IPS-11a (cell line): ENCODE data around the gene OR51L1.
"Not testable (repeated sequence)": the region's sequence is repeated elsewhere in the genome, so short reads cannot be mapped to it uniquely, and the experiment has no call there.

Experiments
- H3K4me3 ChIP-seq: one replicate; pipeline ENCODE4 v1.5.1; 2013; ENCODE audit warnings: low read depth, low read length, control low read depth

The OR51L1 gene

GRCh38 chr11:4994551-4994950 is at the start of gene OR51L1:
TSS of gene OR51L1 (plus strand) at chr11:4994851. CDS start at chr11:4998983, 4,132 bp downstream.
- H3K4me3 ChIP-seq, result no peak within 1 kb of the TSS

DNA sequence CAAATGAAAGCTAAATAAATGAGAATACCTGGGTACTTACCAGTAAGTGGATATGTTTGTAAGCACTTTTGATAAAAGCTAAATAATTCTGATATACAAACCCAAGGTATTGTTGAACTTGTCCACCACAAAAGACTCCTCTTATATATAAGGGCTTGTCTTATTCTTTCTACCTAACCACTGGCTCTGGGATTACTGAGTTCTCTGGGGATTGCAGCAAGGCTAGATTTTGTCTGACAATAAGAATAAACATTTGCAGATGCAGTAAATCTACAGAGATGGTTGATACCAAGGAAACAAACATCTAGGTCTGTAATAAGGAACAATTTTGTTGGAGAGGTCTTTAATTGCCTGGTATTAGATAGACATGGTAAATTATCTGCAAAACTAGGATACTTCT is 47.1 kb upstream of the OR51L1 start, which contains the start of gene OR51A4:
OR51A4 (minus strand) TSS at position 101 of the 400 bp plus-strand sequence. CDS start 505 bp downstream, outside the sequence.
- H3K4me3 ChIP-seq, result no peak within 1 kb of the TSS

- H3K4me3 ChIP-seq, result not testable (repeated sequence)
These were observed 39.0 kb upstream of the OR51L1 start, which contains the start of gene OR51A2 for GRCh38 chr11:4955613-4956012. TSS of gene OR51A2 (minus strand) at chr11:4955713. CDS start at chr11:4955713, 0 bp downstream.

DNA sequence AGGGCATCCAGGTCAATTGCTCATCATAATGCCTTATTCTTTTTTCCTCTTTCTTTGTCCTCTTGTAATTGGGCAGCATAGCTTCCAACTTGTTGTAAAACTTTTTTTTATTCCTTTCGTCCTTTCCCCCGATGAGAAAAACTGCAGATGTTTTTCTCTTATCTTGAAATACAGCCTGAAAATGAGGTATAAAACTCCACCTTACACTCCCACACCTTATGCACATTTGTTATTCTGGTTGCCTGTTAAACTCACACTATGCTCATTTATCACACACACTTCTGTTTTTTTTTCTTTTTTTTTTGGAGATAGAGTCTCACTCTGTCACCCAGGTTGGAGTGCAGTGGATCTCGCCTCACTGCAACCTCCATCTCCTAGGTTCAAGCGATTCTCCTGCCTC is 37.3 kb upstream of the OR51L1 start:
- no peak overlapping the region for H3K4me3 ChIP-seq

DNA sequence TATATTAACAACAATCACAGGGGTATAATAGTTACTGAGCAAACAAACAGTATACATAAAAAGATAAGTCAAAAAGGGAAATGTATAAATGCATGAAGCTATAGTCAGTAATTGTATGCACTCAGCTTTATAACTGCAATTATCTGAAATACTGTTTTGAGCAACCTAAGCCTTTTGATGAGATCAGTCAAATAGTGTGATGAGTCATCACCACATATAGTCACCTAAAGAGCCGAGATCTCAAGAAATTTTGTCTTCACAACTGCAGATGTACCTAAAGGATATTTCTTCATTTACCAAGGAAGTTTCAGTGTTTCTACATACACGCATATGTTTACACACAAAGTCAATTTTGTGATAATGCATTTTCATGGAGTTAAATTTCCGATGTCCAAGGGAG is 33.8 kb upstream of the OR51L1 start:
- no peak overlapping the region for H3K4me3 ChIP-seq

DNA sequence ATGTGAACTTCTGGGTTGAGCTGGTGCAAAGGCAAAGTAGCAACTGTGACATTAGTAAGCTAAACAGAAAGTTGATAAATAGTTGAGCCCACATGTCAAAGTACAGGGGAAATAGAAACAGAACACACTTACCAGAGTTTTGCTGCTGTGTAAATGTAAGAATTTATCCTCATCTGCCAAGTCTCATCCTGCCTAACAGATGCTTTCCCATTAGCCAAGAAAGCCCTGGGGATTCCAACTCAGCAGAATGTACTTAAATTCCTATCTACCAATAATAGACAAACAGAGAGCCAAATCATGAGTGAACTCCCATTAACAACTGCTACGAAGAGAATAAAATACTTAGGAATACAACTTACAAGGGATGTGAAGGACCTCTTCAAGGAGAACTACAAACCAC is 31.8 kb upstream of the OR51L1 start:
- H3K4me3 ChIP-seq, result no peak overlapping the region

GRCh38 chr11:4975436-4975835 is 19.2 kb upstream of the OR51L1 start:
- H3K4me3 ChIP-seq, result no peak overlapping the region

DNA sequence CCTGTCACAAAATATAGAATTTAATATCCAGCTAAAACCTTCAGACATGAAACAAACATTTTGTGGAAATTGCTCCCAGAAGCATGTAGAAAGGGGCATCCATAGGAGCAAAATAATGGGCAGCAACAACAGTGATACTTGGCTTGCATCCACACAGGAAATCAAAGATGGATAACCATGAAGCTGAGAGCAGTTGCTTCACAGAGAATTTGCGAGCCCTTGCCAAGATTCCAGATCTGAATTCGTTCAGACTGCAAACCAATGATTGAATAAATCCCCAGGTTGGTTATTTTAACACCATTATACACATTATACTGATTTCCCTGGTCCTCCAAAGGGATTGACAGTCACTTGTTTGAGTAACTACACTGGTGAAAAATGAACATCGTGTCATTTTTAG is 15.6 kb upstream of the OR51L1 start:
- no peak overlapping the region for H3K4me3 ChIP-seq

DNA sequence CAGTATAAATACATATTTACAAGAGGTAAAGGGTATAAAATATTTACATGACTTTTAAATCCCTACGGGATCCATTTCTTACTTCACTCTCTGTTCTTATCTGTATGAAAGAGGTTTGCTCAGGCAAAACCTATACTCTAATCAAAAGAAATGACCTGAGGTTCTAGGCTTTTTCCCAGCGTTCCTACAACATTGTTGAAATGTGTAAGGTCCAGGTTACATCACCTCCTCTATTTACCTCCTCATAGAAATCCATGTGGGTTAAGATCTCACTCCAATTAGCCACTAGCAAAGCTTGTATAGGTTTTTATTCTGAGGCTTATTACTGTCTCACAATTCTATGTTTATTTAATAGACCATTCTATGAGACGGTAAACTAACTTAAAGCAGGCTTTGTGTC is 12.0 kb upstream of the OR51L1 start:
- no peak overlapping the region for H3K4me3 ChIP-seq

DNA sequence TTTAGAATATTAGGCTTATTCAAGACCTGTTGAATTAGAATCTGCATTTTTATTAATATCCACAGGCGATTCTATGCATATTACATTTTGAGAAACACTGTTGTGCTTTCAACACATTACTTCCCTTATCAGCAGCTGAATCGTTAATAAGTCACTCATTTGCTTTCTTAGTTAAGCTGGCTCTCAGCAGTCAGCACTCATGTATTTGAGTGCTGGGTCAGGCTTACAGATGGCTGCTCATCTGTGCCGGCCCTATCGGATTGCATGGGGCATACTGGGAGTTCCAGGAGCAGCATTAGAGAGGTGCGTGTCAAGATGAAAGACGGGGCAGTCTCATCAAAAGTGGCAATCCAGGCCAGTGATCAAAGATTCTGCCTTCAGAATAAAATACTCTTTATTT is 10.8 kb upstream of the OR51L1 start:
- no peak overlapping the region for H3K4me3 ChIP-seq

DNA sequence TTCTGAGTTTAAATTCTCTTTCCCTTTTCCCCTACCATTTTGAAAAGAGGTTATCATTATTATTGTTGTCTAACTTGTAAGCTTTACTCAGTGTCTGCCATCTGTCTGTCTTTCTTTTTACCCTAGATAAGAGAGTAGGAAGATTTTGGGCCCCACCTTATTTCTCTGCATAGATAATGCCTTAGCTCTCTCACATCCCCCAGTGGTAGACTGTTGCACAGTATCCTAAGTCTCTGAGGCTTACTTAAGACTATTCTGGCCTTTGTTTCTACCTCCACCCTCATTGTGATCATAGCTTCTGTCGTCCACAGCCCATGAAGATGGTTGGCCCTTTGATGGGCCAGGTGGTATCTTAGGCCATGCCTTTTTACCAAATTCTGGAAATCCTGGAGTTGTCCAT is 3.6 kb upstream of the OR51L1 start:
- H3K4me3 ChIP-seq, result no peak overlapping the region

DNA sequence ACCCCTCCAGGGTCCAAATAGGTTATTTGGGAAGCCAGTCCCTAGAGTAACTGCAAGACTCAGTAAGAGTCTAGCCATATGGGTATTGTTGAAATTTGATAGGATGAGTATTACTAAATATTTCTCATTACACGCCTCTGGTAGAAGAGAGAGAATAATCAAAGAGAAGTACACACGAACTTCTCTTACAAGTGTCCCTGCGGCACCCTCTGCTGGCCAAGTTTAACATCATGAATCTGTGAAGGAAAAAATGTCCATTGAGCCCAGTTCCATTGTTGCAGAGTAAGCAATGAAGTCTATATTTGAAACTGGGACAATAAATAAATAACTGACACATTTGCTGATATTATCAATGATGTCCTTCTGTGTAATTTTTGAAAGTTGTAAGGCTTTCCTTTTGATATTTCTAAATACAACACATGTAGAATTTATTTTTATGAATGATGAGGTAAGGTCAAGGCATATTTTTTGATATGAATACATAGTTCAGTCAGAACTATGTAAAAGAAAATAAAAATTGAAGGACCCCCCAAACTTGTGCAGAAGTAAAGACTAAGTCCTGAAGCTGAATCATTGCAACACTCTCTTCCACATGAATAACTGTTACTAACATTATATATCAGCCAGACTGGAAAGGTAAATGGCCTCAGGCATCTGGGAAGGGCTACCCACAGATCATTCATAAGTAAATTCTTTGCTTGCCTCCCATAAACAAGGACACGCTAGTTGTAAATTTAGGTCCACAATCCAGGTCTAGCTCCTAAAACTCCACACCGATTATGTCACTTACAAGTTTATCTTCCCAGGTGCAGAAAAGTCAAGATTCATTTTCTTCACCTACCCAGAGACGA is 10.0 kb downstream of the OR51L1 start:
- no peak overlapping the region for H3K4me3 ChIP-seq

DNA sequence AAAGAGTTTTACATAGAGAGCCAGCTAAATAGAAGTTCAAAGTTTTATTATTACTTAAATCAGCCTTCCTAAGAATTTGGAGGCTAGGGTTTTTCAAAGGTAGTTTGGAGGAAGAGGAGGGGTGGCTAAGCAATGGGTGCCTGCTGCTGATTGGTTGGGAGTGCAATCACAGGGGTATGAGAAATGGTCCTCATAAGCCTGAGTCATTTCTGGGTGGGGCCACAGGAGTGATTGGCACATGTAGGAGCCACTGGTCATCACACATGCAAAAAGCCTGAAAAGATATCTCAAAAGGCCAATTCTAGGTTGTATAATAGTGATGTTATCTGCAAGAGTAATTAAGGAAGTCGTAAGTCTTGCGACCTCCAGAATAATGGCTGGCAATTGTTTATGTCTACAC is 12.9 kb downstream of the OR51L1 start:
- H3K4me3 ChIP-seq, result no peak overlapping the region

GRCh38 chr11:5011254-5011653 is 16.6 kb downstream of the OR51L1 start:
- H3K4me3 ChIP-seq, result no peak overlapping the region

DNA sequence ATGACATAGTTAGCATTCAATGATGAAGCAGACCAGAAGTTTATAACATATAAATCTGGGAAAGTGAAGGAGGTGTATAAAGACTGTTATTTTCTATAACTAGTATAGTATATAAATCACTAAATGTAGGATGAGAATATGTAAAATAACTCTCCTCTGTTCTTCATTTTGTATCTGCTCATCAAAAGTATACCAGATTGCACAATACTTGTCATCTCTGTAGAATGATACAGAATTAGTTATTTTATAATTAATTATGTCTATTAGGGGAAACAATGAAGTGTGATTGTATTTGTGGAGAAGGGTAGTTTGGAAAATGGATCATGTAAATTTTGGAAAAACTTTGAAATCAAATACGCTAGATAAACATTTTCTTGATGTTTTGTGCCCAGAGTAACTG is 18.4 kb downstream of the OR51L1 start:
- no peak overlapping the region for H3K4me3 ChIP-seq

GRCh38 chr11:5021996-5022395 is 27.3 kb downstream of the OR51L1 start:
- no peak overlapping the region for H3K4me3 ChIP-seq

- H3K4me3 ChIP-seq, result no peak overlapping the region
These were observed 42.0 kb downstream of the OR51L1 start for GRCh38 chr11:5036669-5037068.

- H3K4me3 ChIP-seq, result no peak overlapping the region
These were observed 43.3 kb downstream of the OR51L1 start for GRCh38 chr11:5037926-5038325.

GRCh38 chr11:5038341-5038740 is 43.7 kb downstream of the OR51L1 start:
- no peak overlapping the region for H3K4me3 ChIP-seq

DNA sequence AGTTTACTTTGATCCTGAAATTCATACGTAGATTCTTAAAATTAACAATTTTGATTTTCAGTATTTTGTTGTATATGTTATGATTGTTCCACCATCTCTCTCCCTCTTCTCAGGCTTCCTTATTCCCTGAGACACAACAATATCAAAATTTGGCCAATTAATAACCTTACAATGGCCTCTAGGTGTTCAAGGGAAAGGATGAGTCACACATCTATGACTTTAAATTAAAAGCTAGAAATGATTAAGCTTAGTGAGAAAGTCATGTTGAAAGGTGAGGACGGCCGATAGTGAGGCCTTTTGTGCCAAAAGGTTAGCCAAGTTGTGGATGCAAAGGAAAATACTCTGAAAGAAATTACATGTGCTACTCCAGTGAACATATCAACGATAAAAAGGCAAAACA is 46.2 kb downstream of the OR51L1 start:
- H3K4me3 ChIP-seq, result no peak overlapping the region

GRCh38 chr11:5042091-5042490 is 47.4 kb downstream of the OR51L1 start:
- no peak overlapping the region for H3K4me3 ChIP-seq

DNA sequence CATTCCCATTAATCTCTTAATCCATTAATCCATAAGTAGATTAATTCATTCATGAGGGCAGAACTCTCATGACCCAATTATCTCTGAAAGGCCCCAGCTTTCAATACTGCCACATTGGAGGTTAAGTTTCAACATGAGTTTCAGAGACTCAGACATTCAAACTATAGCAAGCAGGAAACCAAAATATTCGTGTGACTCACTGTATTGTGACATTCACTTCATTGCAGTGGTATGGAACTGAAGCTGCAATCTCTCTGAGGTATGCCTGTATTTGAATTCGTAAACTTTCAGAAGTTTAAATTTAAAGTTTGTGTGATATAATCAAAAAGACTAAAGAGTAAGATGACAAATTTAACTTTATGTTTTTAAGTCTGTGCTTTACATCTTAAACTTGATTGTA is 48.7 kb downstream of the OR51L1 start:
- no peak overlapping the region for H3K4me3 ChIP-seq

DNA sequence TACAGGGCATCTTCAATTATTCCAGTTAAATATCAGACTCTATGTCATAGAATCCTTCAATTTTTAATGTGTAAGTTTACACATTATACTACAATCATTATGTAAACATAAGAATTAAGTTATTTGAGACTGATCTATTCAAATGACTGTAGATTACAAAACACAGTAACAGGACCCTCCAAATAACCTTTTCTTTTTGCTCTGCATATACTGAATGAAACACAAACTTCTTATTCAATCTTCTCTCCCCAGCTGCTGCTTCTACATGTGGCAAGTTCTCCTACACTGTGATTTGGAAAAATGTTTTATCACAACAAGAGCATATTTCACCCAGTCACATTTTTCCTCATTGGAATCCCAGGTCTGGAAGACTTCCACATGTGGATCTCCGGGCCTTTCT is 51.6 kb downstream of the OR51L1 start, which contains the start of gene OR52J3:
OR52J3 (plus strand) TSS at position 301 of the 400 bp plus-strand sequence; CDS start at position 301, 0 bp downstream.
- no peak within 1 kb of the TSS for H3K4me3 ChIP-seq
